Endometrial microvascular endothelial cells (primary cell): ENCODE measurements around the gene CTBP2. TPM values are rescaled to one million over a fixed set of nuclear protein-coding genes. Genes with fewer than 3 reads are reported as not detected.

ENCODE experiments used
- in situ Hi-C: cut with HindIII; loops from 2 replicates; pipeline ENCODE4 v1.10.0; 2017; ENCODE audit warnings: low sequenced_read_pairs, low pct_unique_long_range_greater_than_20kb; ENCODE audit errors: inconsistent ontology term
- total RNA-seq: library from RNA; depleted of rRNA; stranded (reverse); fragments of >200 nt; gene quantifications from one replicate; pipeline ENCODE4 v1.2.3, GENCODE V29; 2015; ENCODE audit errors: inconsistent ontology term

The CTBP2 gene
- total RNA-seq, 1 donor from 2014 or later = 89.9 TPM

GRCh38 chr10:125097409-125098070 is 62.8 kb downstream of the CTBP2 start:
- in situ Hi-C loops = no loop called here

GRCh38 chr10:125096975-125097374 is 63.4 kb downstream of the CTBP2 start:
- in situ Hi-C loops = no loop called here

GRCh38 chr10:125096371-125096770 is 64.0 kb downstream of the CTBP2 start:
- in situ Hi-C loops = no loop called here

- in situ Hi-C loops = no loop called here
Observed at GRCh38 chr10:125095776-125096175, 64.6 kb downstream of the CTBP2 start.

DNA sequence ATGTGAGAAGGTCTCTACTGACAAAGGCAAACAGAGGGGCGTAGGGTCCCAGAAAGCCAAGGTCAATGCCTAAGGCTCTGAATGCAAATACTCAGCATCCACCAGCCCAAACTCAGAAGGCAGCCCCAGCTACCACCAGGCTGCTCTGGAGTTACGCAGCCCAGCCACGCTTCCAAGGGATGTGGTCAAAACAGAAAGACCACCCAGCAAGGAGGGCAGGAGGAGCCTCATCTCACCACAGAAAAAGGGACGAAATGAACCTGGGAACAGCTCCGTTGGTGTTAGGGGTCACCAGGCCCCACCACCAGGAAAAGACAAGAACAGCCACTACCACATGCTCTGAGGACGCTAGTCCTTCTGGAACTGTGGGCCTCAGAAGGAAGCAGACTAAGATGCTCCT is 65.1 kb downstream of the CTBP2 start:
- in situ Hi-C loops = no loop called here

- in situ Hi-C loops = no loop called here
Observed at GRCh38 chr10:125094806-125095205, 65.6 kb downstream of the CTBP2 start.

DNA sequence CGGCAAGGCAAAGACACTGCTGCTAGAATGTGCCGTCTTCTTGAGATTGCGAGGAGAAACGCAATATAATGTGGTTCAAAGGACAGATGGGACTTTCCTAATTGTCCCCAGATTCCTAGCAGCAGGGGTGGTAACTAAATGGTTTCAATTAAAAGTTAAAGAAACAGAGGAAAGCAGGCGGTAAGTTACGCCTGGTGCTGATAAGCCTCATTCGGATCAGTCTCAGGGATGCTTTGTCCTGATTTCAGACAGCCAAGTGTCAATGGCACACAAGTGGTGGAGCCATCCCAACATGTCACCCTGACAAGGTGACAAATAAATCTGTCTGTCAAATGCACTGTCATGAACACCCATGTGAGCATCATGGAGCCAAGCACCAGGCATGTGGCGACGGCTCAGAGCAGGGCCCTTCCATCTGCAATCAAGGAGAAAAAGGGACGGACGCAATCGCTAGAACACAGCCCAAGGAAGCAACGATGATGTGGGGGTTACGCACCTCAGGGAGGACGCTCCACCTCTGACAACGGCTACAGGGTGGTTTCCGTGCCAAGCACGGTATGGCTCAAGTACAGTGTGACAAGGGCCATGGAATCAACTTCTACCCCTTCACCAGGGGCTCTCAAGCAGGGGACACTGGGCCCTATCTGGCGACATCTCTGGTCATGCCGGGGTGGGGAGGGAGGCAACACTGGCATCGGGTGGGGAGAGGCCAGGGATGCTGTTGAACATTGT is 66.2 kb downstream of the CTBP2 start:
- in situ Hi-C loops = no loop called here

- in situ Hi-C loops = no loop called here
Observed at GRCh38 chr10:125093199-125093973, 67.0 kb downstream of the CTBP2 start.

GRCh38 chr10:125092564-125093031 is 67.8 kb downstream of the CTBP2 start:
- in situ Hi-C loops = no loop called here

GRCh38 chr10:125091891-125092290 is 68.5 kb downstream of the CTBP2 start:
- in situ Hi-C loops = no loop called here

DNA sequence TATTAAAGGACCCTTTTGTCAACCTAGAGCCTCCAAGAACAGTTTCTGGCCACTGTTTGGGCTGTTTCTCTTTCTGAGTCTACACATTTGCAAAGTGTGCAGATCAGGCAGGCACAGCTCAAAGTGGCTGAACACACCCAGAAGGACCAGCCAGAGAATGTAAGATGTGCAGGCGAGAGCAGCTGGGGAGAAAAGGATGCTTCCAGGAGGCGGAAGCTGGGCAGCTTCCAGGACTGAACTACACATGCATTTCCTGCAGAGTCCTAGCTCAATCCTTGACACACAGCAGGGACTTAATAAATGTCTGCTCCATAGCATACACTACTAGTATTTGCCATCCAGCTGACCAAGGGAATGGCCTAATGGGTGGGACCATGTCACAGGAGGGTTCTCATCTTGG is 70.9 kb downstream of the CTBP2 start:
- in situ Hi-C loops = no loop called here

- in situ Hi-C loops = no loop called here
Observed at GRCh38 chr10:125087897-125088215, 72.5 kb downstream of the CTBP2 start.

DNA sequence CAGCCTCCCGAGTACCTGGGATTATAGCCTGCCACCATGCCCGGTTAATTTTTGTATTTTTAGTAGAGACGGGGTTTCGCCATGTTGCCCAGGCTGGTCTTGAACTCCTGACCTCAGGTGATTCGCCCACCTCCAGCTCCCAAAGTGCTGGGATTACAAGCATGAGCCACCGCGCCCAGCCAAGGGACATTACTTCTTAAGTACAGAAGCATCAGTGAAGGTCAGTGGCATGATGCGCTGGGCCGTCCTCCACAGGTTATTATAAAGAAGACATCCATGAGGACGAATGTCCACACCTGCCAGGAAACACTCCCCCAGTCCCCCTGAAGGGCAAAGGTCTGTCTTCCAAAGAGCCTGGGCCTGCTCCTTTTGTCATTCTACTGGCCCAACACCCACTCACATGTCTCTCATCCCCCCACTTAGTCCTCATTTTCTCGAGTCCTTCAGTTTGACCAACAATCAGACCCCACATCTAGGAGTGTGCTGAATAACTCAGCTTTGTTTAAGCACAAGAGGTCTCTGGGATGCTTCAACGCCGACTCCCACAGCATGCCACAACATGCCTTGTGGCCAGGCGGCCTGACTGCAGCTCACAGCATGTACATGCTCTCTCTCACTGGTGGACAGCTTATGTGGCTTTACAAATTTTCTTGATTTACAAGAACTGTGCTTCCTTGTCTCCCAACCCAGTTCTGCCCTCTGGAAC is 73.0 kb downstream of the CTBP2 start:
- in situ Hi-C loops = no loop called here

DNA sequence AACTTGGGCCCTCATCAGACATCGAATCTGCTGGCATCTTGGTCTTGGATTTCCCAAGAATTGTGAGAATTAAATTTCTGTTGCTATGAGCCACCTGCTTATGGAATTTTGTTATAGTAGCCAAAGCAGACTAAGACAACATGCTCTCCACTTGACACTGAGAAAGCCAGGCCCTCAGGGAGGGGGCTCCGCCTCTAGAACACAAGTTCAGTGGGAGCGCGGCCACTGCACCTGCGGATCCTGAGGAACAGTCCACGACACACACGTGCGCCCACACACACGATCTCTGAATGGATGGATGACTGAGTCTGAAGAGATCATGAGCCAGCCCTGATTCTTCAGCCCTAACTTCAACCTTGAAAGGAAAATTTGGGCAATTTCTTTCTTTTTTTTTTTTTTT is 73.7 kb downstream of the CTBP2 start:
- in situ Hi-C loops = no loop called here

GRCh38 chr10:125085258-125086054 is 74.9 kb downstream of the CTBP2 start:
- in situ Hi-C loops = no loop called here

- in situ Hi-C loops = no loop called here
Observed at GRCh38 chr10:125084614-125085257, 75.6 kb downstream of the CTBP2 start.

GRCh38 chr10:125084191-125084613 is 76.2 kb downstream of the CTBP2 start:
- in situ Hi-C loops = no loop called here

DNA sequence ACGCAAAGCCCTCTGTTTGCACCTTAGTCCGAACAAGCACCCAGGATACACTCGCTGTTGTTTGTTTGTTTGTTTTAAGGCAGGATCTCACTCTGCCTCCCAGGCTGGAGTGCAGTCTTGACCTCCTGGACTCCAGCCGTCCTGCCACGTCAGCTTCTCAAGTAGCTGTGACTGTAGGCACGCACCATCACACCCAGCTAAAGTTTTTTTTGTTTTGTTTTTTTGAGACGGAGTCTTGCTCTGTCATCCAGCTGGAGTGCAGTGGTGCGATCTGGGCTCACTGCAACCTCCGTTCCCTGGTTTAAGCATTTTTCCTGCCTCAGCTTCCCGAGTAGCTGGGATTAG is 76.8 kb downstream of the CTBP2 start:
- in situ Hi-C loops = no loop called here
